HG03039 (cell line): ENCODE data around the gene EFNA3.

Source experiments
- ATAC-seq: cut with Tn5 transposase; IDR thresholded peaks from one replicate; pipeline ENCODE4 v1.9.1; 2021; ENCODE audit warnings: mild to moderate bottlenecking, moderate library complexity; ENCODE audit not compliant: unreplicated experiment

EFNA3 gene

DNA sequence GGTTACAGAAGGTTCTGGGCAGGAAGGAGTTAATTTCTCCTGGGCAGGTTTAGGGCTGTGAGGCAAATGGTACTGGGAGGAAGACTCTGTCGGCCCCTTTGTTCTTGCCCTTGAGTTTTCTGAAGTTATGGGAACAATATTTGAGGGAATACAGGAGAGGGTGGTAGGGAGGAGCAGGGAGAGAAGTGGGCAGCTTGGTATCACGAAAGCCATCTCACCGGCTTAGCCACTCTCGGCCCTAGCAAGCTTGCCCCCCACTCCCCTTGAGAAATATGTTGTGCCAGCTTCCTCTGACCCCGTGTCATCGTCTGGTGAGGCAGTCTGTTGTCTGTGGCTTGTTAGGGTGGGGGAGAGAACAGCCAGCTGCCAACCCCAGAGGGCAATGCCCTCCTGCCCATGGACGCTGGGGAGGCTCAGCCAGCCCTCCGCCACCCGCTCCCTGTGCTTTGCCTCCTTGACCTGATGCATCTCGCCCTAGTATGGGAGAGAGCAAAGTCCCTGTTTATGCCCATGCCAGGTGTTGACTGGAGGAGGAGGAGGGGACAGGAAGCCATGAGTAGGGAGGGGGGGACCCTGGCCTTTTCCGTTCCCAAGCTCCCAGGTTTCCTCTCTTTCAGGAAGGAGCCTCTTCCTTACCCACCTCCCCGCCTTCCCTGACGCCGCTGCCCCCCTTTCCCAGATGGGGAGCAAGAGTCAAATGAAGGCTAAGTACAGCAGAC lies 50.3 kb downstream of the EFNA3 start:
- ATAC-seq: no peak

DNA sequence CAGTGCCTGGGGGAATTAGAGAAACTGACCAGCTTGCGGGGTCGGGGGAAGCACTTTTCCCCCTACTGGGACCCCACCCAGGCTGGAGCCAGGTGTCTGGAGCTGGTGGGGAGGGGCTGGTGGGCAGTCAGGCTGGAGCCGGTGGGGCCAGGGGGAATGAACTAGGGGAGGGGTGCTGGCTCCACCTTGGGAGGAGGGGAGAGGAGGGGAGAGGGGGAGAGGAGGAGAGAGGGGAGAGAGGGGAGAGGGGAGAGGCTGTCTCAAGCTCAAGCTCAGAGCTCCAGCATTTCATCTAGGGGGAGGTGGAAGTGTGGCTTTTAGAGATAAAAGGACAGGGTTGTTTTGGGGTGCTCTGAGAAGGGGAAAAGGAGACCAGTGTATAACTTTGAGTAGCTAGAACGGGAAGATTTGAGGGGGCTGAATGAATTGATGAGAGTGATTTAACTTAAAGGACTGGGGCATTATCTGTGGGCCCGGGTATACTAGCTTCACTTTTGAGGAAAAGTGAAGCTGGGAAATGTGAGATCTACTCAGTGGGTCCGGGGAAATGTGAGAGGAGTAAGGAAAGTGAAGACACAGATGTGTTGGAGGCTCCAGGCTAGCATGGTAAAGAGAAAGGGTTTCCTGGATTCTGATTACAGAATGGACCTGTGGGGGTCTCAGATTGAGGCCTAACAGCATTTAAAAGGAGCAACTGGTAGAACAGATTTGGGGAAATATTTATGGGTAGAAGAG lies 51.8 kb downstream of the EFNA3 start:
- no peak for ATAC-seq

DNA sequence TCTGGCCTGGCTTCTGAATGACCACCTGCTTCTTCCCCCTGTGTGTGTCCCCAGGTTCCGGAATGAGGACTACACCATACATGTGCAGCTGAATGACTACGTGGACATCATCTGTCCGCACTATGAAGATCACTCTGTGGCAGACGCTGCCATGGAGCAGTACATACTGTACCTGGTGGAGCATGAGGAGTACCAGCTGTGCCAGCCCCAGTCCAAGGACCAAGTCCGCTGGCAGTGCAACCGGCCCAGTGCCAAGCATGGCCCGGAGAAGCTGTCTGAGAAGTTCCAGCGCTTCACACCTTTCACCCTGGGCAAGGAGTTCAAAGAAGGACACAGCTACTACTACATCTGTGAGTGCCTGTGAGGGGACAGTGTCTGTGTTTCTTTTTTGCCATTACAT lies 52.6 kb downstream of the EFNA3 start:
- ATAC-seq: no peak

DNA sequence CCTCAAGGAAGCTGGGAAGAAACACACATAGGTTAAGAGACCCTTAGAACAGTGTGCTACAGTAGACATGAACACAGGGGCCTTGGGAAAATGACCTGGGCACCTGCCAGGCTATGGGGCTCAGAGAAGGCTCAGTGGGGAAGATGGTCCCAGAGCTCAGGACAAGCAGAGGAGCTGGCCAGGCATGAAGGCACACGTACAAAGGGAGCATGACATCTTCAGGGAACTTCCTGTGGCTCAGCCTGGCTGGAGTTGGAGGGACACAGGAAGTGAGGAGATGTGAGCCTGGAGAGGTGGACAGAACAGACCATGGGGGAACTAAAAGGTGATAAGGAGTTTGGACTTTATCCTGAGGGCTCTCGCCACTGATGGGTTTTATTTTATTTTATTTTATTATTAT lies 53.2 kb downstream of the EFNA3 start:
- no peak for ATAC-seq

DNA sequence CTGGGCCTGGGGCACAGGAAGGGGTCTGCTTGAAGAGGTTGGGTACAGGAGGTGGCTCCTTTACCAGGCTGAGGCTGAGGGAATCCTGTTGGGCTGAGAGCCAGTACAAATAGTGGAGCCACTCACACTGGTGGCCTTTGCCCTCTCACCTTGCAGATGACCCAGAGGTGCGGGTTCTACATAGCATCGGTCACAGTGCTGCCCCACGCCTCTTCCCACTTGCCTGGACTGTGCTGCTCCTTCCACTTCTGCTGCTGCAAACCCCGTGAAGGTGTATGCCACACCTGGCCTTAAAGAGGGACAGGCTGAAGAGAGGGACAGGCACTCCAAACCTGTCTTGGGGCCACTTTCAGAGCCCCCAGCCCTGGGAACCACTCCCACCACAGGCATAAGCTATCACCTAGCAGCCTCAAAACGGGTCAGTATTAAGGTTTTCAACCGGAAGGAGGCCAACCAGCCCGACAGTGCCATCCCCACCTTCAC lies 55.2 kb downstream of the EFNA3 start:
- ATAC-seq: no peak

DNA sequence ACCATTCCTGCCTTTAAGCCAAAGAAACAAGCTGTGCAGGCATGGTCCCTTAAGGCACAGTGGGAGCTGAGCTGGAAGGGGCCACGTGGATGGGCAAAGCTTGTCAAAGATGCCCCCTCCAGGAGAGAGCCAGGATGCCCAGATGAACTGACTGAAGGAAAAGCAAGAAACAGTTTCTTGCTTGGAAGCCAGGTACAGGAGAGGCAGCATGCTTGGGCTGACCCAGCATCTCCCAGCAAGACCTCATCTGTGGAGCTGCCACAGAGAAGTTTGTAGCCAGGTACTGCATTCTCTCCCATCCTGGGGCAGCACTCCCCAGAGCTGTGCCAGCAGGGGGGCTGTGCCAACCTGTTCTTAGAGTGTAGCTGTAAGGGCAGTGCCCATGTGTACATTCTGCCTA lies 55.7 kb downstream of the EFNA3 start:
- ATAC-seq: no peak

DNA sequence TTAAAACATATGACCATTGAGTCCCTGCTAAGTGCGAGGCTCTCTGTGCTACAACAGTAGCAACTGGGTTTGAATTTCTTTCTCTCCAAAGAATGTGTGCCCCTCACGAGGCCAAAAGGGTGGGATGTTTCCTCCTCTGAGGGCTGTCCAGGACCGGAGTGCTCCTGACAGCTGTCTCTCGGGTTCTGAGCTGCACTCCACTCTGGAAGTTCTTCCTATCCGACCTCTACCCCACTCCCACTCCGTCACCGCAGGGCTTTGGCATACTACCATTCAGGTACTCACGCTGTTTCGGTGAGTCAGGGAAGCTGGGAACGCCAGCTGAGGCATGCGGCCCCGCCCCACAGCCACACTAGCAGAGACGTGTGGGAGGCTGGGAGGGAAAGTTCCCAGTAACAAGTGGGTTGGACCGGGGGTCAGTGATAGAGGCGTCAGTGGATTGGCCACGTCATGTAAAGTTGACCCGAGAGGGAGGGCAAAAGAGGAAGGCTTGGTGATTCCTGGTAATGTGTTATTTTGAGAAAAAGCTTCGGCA lies 56.3 kb downstream of the EFNA3 start:
- peak; percentile 29 for ATAC-seq

DNA sequence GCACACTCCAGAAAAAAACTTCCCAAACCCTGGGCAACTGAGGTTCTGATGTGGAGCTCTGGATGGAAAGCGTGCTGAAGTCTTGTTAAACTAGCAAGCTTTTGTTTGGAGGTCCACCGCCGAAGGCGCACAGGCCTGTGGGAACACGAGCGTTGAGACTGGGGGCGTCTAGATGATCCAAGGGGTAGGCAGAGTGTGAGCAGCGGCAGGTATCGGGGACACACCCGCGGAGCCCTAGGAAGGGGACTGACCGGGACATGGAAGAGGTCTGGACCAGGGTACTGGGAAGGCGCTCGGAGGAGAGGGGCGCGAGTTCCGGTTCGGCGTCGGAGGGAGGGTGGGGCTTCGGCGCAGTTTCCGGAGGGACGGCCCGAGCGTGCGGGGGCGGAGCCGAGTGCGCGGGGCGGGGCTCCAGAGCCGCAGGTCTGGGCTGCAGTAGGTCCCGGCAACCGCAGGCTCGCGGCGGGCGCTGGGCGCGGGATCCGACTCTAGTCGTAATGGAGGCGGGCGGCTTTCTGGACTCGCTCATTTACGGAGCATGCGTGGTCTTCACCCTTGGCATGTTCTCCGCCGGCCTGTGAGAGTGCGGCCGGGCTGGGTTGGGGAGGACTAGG lies 56.9 kb downstream of the EFNA3 start, which contains the start of gene SLC50A1:
Gene SLC50A1 (plus strand): TSS at position 438 of the 614 bp plus-strand sequence. CDS start 60 bp downstream, at position 498.
- peak; percentile 58 for ATAC-seq

DNA sequence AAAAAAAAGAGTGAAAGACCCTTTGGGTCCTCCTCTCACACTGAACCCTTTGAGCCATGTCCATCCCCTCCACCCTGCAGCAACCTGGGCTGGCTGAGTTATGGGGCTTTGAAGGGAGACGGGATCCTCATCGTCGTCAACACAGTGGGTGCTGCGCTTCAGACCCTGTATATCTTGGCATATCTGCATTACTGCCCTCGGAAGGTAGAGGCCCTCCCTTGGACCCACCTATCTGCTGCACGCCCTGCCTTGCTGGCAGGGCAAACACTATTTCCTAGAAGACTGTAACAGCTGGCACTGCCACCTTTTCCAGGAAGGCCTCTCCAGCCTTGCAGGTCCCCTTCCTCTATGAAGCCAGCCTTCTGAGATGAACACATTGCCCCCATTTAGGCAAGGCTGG lies 58.1 kb downstream of the EFNA3 start:
- no peak for ATAC-seq
